NCI-H2029 treated with DMSO at 0.1 percent for 48 hours (cell line): ENCODE data around the gene ZNF148.

Source experiments
- DNase-seq: peaks from one replicate; lab custom pipeline; 2025; lab: John Stamatoyannopoulos, UW

Gene ZNF148

GRCh38 chr3:125332504-125332903, 42.6 kb downstream of the ZNF148 start:
- DNase-seq, result no peak

GRCh38 chr3:125331243-125331642, 43.9 kb downstream of the ZNF148 start:
- DNase-seq, result no peak

- no peak for DNase-seq
These were observed 48.2 kb downstream of the ZNF148 start for GRCh38 chr3:125326957-125327356.

GRCh38 chr3:125325746-125326145, 49.4 kb downstream of the ZNF148 start:
- DNase-seq, result no peak

GRCh38 chr3:125324341-125324740, 50.8 kb downstream of the ZNF148 start:
- no peak for DNase-seq

GRCh38 chr3:125322917-125323316, 52.2 kb downstream of the ZNF148 start:
- no peak for DNase-seq

- no peak for DNase-seq
These were observed 53.0 kb downstream of the ZNF148 start for GRCh38 chr3:125322166-125322565.

GRCh38 chr3:125319765-125320164, 55.4 kb downstream of the ZNF148 start:
- no peak for DNase-seq

GRCh38 chr3:125318871-125319270, 56.3 kb downstream of the ZNF148 start:
- no peak for DNase-seq

GRCh38 chr3:125318167-125318865, 56.8 kb downstream of the ZNF148 start:
- no peak for DNase-seq

GRCh38 chr3:125317761-125318160, 57.4 kb downstream of the ZNF148 start:
- DNase-seq, result no peak

- no peak for DNase-seq
These were observed 58.2 kb downstream of the ZNF148 start for GRCh38 chr3:125316949-125317348.

- DNase-seq, result no peak
These were observed 58.9 kb downstream of the ZNF148 start for GRCh38 chr3:125316246-125316645.

GRCh38 chr3:125313060-125313635, 62.0 kb downstream of the ZNF148 start:
- DNase-seq, result no peak

- DNase-seq, result no peak
These were observed 64.5 kb downstream of the ZNF148 start for GRCh38 chr3:125310623-125311081.

GRCh38 chr3:125309476-125309875, 65.6 kb downstream of the ZNF148 start:
- DNase-seq, result no peak

- no peak for DNase-seq
These were observed 68.5 kb downstream of the ZNF148 start for GRCh38 chr3:125306620-125307019.

- no peak for DNase-seq
These were observed 72.2 kb downstream of the ZNF148 start for GRCh38 chr3:125302932-125303331.

- no peak for DNase-seq
These were observed 74.7 kb downstream of the ZNF148 start for GRCh38 chr3:125300416-125300815.

- DNase-seq, result no peak
These were observed 80.7 kb downstream of the ZNF148 start for GRCh38 chr3:125294411-125294810.

- DNase-seq, result no peak
These were observed 83.1 kb downstream of the ZNF148 start for GRCh38 chr3:125292015-125292414.

- no peak for DNase-seq
These were observed 85.6 kb downstream of the ZNF148 start for GRCh38 chr3:125289429-125289981.

- DNase-seq, result no peak
These were observed 87.9 kb downstream of the ZNF148 start for GRCh38 chr3:125287248-125287647.

GRCh38 chr3:125281381-125281780, 93.7 kb downstream of the ZNF148 start:
- peak; percentile 6 for DNase-seq
